Bronchial epithelial cell (primary cell): ENCODE data around the gene TEDC2. TPM values are rescaled to one million over a fixed set of nuclear protein-coding genes. Genes with fewer than 3 reads are reported as not detected.

Experiments used
- DNase-seq: peaks from one replicate; pipeline ENCODE4 v3.0.0-alpha.2; 2010; ENCODE audit warnings: low read depth
- FAIRE-seq: peaks from 2 replicates; lab custom pipeline; 2011; peaks lifted over from hg19 to GRCh38; lab: Jason Lieb, UNC
- H3K27me3 ChIP-seq: 2 replicates; pipeline ENCODE4 v1.5.1; 2011; ENCODE audit warnings: low read length; ENCODE audit not compliant: control insufficient read depth, insufficient read depth
- H3K36me3 ChIP-seq: 2 replicates; pipeline ENCODE4 v1.5.1; 2011; ENCODE audit warnings: low read length; ENCODE audit not compliant: control insufficient read depth, insufficient read depth
- H3K4me3 ChIP-seq: 2 replicates; pipeline ENCODE4 v1.5.1; 2011; ENCODE audit warnings: mild to moderate bottlenecking, low read depth, low read length, control low read depth
- total RNA-seq: library from RNA; depleted of rRNA; stranded (reverse); fragments of >200 nt; gene quantifications from 2 replicates; pipeline ENCODE4 v1.2.1, GENCODE V29; 2014
- TF ChIP-seq, protein P1 (sequence below): IDR thresholded peaks from 2 replicates; pipeline ENCODE4 v1.5.1; 2011; ENCODE audit warnings: mild to moderate bottlenecking, moderate library complexity, low read length, control low read depth, inconsistent platforms; ENCODE audit not compliant: insufficient read depth, severe bottlenecking

The TEDC2 gene
- total RNA-seq, 1 donor from 2014 or later: 0.53 TPM

DNA sequence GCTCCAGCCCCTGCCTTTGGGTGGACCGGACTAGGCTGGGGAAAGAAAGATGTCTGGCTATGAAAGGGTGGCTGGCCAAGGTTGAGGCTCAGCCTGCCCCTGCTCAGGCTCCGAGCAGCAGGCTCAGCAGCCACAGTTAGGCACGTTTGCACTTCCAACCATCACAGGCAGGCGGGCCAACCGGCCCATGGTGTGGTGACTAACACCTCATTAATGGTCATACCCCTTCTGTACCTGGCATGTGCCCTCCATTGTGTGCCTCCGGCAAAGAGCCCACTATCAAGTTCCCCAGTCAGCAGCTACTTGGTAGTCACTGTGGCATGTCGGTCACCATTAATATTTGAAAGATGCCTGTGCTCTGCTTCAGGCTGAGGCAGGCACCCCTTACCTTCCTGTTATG lies 21.8 kb downstream of the TEDC2 start:
- H3K4me3 ChIP-seq: no peak overlapping the region
- no peak for DNase-seq
- FAIRE-seq: no peak
- no peaks in the 10 kb centered on the region for H3K36me3 ChIP-seq
- no peaks in the 10 kb centered on the region for H3K27me3 ChIP-seq
- TF ChIP-seq, protein P1, sequence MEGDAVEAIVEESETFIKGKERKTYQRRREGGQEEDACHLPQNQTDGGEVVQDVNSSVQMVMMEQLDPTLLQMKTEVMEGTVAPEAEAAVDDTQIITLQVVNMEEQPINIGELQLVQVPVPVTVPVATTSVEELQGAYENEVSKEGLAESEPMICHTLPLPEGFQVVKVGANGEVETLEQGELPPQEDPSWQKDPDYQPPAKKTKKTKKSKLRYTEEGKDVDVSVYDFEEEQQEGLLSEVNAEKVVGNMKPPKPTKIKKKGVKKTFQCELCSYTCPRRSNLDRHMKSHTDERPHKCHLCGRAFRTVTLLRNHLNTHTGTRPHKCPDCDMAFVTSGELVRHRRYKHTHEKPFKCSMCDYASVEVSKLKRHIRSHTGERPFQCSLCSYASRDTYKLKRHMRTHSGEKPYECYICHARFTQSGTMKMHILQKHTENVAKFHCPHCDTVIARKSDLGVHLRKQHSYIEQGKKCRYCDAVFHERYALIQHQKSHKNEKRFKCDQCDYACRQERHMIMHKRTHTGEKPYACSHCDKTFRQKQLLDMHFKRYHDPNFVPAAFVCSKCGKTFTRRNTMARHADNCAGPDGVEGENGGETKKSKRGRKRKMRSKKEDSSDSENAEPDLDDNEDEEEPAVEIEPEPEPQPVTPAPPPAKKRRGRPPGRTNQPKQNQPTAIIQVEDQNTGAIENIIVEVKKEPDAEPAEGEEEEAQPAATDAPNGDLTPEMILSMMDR: no peak

DNA sequence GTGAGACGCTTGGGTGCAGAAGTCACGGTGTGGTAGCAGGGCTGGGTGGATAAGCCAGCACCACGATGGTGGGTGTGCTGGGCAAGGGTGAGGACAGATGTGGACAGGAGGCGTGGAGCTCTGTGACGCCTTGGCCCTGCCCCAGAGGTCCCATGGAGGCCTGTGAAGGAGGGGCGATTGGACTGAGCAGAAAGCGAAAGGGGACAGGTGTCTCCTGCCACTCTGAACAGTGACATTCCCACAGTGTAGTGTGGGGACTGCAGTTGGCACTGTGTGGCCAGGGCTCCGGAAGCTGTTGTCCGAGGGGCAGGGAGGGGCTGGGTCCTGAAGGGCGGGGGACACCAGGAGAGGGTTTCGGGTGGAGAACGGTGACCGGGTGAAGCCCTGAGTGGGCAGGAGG lies 22.3 kb downstream of the TEDC2 start:
- no peaks in the 10 kb centered on the region for H3K36me3 ChIP-seq
- DNase-seq (no peak), FAIRE-seq (no peak)
- no peak overlapping the region for H3K4me3 ChIP-seq
- TF ChIP-seq, protein P1: no peak
- no peaks in the 10 kb centered on the region for H3K27me3 ChIP-seq

DNA sequence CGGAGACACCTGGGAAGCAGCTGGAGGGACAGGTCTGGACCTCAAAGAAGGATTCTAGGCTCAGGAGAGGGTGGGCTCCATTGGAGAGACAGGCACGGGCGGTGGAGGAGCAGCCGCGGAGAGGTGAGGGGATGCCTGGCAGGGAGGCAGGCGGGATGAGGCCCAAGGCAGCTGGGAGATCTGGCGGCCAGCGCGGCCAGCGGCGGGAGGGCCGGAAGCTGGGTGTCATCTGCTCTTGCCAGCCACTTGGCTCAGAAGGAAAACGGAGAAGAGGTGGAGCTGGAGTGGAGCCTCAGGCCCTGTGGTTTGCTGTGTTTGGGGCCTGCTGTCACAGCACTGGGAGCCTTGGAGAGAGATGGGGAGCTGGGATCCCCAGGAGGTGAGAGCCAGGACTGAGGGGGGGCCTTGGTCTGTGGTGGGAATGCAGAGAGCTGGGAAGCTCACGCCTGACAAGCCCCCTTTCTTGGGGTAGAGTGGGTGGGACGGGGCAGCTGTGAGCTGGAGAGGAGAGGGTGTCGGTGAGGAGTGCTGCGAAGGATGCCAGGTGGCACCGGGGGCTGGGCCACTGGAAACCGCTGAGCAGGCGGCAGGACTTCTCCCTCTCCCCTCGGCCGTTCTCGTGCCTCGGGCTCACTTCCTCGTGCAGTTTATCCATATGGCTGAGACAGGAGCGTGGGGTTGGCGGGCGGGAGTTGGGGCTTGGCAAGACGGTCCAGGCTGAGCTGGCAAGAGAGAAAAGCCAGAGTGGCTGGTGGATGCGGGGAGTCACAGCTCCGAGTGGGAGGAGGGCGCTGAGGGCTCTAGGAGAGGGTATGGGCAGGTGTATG lies 23.0 kb downstream of the TEDC2 start:
- Histone ChIP-seq H3K27me3 (no peaks in the 10 kb centered on the region), H3K36me3 (no peaks in the 10 kb centered on the region), H3K4me3 (no peak overlapping the region)
- FAIRE-seq (no peak), DNase-seq (no peak)
- TF ChIP-seq, protein P1: no peak

DNA sequence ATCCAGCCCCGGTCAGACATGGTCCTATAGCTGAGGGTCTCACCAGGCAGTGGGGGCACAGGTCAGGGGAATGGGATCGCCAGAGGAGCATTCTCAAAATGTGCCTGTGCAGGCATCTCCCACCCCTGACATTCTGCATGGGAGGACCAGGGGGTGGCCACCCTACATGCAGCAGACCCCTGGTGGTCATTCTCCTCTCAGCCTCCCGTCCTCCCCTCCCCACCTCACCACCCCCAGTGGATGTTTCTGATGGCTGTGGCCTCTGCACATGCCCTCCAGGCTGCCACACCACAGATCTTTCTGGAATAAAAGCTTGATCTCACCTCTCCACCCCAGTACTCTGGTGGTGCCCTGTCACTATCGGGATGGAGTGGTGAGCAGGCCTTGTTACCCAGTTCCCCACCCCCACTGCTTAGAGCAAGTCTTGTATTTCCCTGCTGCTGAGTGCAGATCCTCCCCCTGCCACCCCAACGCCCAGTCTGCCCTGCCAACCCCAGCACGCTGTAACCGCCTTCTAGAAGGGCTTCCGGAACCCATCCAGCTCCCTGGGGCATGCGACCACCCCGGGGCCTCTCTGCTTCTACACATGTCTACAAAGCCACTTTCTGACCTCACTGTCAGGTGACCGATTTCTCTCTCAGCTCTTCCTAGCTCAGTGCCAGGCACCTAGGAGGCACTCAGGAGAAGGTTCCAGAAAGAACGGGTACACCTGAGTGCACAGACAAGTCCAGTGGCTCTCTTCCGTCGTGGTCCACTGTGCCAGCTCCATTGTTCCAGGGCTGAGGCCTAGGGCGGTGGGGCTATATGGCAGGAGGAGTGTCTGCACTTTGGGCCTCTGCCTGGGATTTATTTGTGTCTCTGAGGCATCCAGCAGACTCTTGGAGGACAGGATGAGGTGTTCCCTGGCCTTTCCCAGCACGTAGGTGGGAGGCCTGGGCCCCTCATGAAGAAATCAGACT lies 24.3 kb downstream of the TEDC2 start:
- no peak for FAIRE-seq
- TF ChIP-seq, protein P1: no peak

DNA sequence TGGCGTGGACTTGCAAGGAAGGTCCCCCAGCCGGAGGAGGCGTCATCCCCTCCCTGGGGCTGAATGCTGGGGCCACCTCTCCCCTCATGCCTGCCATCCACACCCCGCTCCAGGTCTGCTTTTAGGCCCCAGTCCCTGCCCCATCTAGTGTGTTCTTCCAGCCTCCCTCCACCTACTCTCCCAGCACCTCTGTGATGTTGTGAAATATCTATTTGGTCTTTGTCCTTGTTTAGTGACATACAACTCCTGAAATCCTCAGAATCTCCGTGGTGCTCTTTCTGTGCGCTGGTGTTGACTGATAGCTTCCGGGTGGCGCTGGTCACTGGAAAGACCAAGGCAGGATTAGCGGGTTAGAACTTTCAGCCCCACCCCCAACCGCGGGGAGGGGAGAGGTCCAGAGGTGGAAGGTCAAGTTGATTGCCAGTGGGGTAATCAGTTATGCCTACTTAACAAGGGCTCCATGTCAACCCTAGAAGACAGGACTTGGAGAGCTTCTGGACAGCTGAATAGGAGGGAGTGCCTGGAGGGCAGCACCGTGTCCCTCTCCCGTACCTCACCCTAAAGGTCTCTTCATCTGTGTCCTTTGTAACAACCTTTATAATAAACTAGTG lies 25.1 kb downstream of the TEDC2 start:
- Histone ChIP-seq H3K4me3 (no peak overlapping the region), H3K36me3 (no peaks in the 10 kb centered on the region), H3K27me3 (no peaks in the 10 kb centered on the region)
- TF ChIP-seq, protein P1: no peak
- FAIRE-seq (no peak), DNase-seq (no peak)

More for the DNA sequence above, 24.3 kb downstream of the TEDC2 start:
- Histone ChIP-seq H3K27me3 (no peaks in the 10 kb centered on the region), H3K36me3 (no peaks in the 10 kb centered on the region), H3K4me3 (no peak overlapping the region)
- DNase-seq: no peak
